HG03558 (cell line): ENCODE data around the gene MCEMP1.
A peak's percentile ranks its signal among the peaks of the same experiment; 100 is the strongest.

Source experiments
- ATAC-seq: cut with Tn5 transposase; IDR thresholded peaks from one replicate; pipeline ENCODE4 v1.9.1; 2021; ENCODE audit warnings: moderate number of reproducible peaks; ENCODE audit not compliant: unreplicated experiment; ENCODE audit errors: extremely low read depth

Gene MCEMP1, protein sequence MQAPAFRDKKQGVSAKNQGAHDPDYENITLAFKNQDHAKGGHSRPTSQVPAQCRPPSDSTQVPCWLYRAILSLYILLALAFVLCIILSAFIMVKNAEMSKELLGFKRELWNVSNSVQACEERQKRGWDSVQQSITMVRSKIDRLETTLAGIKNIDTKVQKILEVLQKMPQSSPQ

DNA sequence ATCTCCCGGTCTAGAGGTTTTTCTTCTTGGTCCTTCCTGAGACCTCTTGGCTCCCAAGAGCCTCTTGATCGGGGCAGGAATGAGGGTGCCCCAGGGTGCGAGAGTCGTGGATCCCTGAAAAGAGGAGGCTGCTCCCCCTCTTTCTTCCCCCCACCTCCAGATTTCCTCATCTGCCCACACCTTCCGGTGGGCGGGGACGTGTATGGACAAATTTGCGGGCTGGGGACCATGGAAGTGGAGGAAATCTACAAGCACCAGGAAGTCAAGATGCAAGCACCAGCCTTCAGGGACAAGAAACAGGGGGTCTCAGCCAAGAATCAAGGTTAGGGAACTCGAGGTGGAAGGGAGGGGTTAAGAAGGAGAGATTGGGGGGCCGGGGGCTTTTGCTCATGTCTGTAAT lies at the start of gene MCEMP1:
MCEMP1 (plus strand) TSS at position 237 of the 400 bp plus-strand sequence; CDS start at position 268, 31 bp downstream.
- no peak for ATAC-seq

GRCh38 chr19:7627166-7627565 lies 49.7 kb upstream of the MCEMP1 start:
- no peak for ATAC-seq

DNA sequence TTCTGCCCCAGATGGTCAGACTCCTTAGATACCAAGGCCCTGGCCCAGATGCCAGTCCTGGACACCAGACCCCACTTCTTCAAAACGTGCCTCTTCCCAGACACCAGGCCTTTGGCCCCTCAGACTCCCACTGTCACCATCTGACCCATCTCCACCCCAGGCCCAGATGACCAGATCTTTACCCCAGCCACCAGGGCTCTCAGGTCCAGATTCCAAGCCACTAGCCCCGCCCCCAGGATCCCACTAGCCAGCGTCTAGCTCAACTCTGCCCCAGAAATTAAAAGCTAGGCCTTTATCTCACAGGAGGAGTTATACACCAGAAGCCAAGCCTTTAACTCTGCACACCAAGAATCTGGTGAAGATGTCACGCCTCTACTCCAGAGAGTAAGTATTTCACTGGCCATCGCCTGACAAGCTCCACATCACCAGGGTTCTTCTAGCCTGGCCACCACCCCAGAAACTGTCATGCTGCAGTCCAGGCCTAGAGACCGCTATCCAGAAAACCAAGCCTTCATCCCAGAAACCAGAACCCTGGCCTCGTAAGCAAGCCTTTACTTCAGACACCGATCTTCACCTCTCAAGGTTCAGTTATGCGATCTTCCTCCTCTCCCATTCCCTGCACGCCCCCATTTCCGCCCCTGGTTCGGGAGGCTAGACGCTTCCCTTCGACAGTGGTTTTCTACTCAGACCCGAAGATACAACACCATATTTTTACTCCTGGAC lies 48.1 kb upstream of the MCEMP1 start:
- no peak for ATAC-seq

DNA sequence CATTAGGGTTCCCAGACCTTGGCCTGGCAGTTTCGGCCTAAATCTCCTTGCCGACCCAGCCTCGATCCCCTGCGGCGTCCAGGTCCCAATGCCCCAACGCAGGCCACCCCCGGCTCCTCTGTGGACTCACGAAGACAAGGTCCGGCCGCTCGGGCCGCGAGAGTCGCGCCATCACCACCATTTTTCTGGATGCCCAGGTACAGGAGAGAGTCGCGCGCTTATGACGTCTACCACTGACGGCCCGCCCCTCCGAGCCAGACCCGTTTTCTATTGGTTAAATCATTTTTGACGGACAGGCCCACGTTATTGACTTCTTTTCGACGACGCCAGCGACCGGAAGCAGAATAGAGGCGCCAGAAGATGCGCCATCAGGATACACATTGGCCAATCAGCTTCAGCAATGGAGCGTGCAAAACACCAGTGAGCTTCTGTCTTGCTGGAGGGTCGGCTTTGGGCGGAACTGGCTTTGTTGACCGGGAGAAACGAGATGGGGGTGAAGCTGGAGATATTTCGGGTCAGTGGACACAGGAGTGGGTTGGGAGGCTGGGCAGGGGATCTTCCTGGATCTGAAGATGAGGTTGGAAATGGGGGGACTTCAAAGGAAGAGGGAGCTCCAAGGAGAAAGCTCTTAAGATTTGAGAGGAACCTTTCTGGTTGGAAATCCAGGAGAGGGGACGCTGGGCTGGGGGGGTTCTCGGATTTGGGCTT lies 47.4 kb upstream of the MCEMP1 start, which contains the start of the genes PET100 and XAB2:
PET100 (plus strand) TSS at position 447 of the 708 bp plus-strand sequence; CDS start at position 488, 41 bp downstream.
XAB2 (minus strand) TSS at position 199 of the 708 bp plus-strand sequence; CDS start at position 181, 18 bp downstream.
- peak; percentile 80 for ATAC-seq

- ATAC-seq, result no peak
These were observed 45.3 kb upstream of the MCEMP1 start for GRCh38 chr19:7631577-7631976.

- ATAC-seq, result no peak
These were observed 44.3 kb upstream of the MCEMP1 start for GRCh38 chr19:7632340-7633203.

DNA sequence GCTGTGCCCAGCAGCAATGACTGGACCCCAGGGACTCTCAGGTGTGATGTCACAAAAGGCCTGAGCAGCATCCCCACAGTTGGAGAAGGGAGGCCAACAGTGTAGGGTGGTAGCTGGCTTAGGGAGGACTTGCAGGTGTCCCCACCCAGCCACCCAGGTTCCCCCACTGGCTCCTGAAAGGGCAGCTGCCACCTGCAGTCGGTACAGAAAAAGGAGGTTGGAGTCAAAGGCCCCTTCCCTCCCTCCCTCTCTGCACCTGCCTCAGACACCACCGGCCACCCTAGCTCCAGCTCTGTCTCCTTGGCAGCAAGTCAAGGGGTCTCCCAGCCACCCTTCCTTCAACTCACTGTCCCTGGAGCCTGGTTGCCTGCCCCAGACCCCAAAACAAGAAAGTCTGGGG lies 43.2 kb upstream of the MCEMP1 start, which contains the start of gene PCP2:
PCP2 (minus strand) TSS at position 22 of the 400 bp plus-strand sequence. CDS start 262 bp downstream, outside the sequence.
- ATAC-seq, result no peak

- ATAC-seq, result no peak
These were observed 41.2 kb upstream of the MCEMP1 start for GRCh38 chr19:7635670-7636069.

- no peak for ATAC-seq
These were observed 40.6 kb upstream of the MCEMP1 start for GRCh38 chr19:7636317-7636690.

DNA sequence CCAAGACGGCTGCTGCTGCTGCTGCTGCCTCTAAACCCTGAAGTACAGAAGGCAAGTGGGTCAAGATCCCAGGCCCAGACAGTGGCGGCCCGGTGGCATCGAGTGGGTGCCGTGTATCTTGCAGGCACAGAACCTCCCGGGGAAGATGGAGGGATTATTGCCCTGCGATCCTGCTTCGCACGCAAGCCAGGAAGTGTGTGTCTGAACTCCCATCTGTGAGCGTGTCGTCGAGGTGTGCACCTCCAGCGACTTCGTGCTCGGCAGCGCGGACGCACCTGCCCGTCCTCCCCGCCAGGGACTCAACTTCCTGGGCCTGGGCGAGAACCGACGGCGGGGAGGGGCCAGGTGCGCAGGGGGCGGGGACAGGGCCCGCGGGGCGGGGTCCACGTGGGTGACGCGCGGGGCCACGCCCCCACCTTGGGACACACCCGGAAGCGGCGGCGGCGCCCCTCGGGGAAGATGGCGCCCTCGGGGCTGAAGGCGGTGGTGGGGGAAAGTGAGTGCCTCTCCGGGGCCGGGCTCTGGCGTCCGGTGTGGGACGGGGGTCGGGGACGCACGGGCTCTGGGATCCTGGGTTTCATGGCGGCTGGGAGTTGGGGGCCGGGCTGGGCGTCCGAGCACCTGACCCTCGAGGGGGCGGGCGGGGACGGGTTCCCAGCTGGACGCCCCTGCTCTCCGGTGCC lies 40.1 kb upstream of the MCEMP1 start, which contains the start of gene STXBP2:
STXBP2 (plus strand) TSS at position 420 of the 683 bp plus-strand sequence; CDS start at position 460, 40 bp downstream.
- no peak for ATAC-seq

GRCh38 chr19:7637374-7638256 lies 39.3 kb upstream of the MCEMP1 start:
- ATAC-seq, result no peak

- ATAC-seq, result no peak
These were observed 38.0 kb upstream of the MCEMP1 start for GRCh38 chr19:7638802-7639465.

DNA sequence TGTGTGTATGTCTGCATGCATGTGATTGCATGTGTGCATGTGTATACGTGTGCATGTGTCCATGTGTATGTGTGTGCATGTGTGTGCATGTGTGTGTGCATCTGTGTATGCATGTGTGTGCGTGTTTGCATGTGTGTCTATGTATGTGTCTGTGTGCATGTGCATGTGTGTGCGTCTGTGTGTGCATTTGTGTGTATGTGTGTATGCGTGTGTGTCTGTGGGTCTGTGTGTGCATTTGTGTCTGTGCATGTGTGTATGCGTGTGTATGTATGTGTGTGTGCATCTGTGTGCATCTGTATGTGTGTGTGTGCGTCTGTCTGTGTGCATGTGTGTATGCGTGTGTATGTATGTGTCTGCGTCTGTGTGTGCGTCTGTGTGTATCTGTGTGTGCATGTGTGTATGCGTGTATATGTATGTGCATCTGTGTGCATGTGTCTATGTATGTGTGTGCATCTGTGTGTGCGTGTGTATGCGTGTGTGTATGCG lies 37.0 kb upstream of the MCEMP1 start:
- no peak for ATAC-seq

GRCh38 chr19:7640803-7641202 lies 36.1 kb upstream of the MCEMP1 start:
- no peak for ATAC-seq

DNA sequence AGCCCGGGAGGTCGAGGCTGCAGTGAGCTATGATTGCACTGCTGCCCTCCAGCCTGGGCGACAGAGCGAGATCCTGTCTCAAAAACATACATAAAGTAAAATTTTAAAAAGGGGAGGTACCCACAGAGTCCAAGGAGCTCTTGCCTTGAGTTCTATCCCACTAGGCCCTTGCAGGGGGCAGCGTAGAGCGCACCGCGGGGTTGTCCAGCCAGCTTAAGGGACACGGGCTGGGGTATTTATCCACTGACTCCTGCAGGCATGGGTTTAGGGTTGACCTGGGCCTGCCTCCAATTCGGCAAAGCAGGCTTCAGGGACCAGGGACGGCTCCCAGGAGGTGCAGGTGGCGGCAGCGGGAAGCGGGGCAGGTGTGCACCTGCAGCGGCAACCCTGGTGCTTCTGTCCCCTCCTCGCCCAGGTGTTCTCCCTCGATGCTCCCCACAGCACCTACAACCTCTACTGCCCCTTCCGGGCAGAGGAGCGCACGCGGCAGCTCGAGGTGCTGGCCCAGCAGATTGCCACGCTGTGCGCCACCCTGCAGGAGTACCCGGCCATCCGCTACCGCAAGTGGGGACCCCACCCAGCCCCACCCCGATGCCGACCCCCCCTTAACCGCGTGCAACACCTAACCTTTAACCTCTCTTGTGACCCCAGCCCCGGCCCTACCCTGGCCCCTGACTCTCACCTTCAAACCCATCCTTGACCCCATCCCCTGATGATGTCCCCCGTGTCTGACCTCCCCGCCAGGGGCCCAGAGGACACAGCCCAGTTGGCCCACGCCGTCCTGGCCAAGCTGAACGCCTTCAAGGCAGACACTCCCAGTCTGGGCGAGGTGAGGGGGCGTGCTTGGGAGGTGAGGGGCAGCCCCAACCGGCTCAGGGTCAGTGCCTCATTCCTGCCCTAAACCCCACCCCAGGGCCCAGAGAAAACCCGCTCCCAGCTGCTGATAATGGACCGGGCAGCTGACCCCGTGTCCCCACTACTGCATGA lies 35.3 kb upstream of the MCEMP1 start:
- no peak for ATAC-seq

- no peak for ATAC-seq
These were observed 34.4 kb upstream of the MCEMP1 start for GRCh38 chr19:7642295-7643030.
